GM19324 (cell line): ENCODE measurements around the gene EEA1.

Experiments
- ATAC-seq: cut with Tn5 transposase; IDR thresholded peaks from one replicate; pipeline ENCODE4 v1.9.1; 2021; ENCODE audit warnings: mild to moderate bottlenecking, moderate library complexity; ENCODE audit not compliant: unreplicated experiment, low FRiP score

Gene EEA1

DNA sequence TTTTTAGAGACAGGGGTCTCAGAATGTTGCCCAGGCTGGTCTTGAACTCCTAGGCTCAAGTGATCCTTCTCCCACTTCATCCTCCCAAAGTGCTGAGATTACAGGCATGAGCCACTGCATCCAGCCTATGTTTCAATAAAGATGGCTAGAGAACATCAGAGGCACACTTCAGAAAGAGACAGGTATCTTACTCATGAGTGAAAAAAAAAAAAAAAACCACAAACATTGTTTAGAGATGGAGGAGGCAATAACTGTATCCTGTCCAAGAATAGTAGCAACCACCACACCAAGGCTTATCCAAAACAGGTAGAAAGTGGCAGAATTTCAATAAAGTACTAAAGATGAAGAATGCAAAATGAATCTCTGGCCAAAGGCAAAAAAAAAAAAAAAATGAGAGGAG, 30.3 kb downstream of the EEA1 start:
- ATAC-seq, result no peak

DNA sequence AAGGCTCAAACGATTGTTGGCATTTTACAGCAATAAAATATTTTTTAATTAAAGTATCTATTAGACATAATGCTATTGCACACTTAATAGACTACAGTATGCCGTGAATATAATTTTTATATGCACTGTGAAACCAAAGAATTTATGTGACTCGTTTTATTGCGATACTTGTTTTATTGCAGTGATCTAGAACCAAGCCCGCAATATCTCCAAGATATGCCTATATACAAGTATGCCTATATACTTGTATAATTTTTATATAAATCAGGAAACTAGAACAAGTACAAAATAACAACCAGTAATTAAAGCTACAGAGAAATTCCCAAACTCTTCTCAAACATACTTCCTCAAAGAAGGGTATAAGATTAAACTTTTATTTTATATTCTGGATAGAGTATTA, 31.3 kb downstream of the EEA1 start:
- no peak for ATAC-seq

DNA sequence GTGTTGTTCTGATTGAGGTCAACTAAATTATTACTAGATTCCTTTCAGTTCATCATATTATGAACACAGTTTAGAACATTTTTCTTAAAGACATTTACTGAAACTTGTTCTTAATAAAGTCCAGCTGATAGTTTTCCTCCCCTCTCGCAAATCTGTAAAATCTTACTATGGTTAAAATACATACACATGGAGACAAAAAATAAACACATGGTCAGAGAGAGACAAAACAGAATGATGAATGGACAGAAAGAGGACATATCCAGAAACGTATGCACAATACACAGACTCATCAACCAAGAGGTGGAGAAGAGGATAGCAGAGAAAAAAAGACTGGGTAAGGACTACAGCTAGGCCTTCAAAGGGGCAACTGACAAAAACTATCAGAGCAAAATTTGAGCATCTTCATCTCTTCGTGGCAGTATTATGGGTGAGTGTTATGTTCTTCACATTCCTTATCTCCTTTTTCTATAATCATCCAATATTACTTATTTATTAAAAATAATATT, 38.4 kb downstream of the EEA1 start:
- ATAC-seq, result no peak

DNA sequence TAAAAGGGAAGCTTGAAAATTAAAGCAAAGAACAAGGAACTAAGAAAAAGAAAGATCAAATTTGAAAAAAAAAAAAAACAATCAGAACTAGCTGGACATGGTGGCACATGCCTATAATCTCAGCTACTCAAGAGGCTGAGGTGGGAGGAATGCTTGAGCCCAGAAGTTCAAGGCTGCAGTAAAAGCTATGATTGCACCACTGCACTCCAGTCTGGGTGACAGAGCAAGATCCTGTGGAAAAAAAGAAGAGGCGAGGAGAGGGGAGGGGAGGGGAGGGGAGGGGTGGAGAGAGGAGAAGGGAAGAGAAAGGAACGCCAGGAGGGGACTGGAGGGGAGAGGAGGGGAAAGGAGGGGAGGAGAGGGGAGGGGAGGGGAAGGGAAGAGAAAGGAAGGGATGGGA, 43.0 kb downstream of the EEA1 start:
- ATAC-seq, result no peak

DNA sequence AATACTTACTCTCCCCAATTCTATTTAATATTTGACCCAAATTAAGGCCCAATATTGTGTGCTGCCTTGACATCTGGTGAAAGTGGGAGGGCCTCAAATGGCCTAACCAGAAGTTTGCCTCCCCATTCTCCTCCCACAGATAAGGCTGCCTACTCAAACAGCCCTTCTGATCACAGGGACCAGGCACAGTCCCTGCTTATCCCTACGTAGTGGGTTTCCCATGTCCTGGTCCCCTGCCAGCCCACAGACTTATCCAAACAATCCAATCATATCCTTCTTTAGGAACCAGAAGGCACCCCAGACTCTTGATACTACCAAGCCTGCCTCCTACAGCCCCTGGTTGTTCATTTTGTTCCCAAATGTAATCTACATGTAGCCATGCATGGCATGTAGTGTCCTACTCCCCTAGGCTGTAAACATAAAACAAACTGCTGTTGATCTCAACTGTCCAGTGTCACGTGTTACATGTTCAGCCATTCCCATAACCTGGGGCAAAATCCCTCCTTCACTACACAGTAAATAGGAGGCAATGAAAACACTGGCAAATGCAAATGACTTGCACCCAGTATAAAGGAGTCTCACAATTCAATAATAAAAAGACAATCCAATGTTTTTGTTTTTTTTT, 49.3 kb downstream of the EEA1 start:
- no peak for ATAC-seq

DNA sequence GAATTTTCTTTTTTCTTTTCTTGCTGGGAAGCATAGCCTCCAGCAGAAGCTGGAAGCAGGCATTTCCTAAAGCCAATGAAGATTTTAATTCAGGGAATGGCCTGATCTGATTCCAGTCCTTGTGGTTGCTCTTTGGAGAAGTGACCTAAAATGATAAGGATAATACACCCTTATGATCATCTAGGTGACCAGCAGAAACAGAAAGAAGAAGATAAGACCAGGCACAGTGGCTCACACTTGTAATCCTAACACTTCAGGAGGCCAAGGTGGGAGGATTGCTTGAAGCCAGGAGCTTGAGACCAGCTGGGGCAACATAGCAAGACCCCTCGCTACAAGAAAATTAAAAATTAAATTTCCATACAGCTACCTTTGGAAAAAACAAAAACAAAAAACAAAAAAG, 51.2 kb downstream of the EEA1 start:
- ATAC-seq, result no peak

DNA sequence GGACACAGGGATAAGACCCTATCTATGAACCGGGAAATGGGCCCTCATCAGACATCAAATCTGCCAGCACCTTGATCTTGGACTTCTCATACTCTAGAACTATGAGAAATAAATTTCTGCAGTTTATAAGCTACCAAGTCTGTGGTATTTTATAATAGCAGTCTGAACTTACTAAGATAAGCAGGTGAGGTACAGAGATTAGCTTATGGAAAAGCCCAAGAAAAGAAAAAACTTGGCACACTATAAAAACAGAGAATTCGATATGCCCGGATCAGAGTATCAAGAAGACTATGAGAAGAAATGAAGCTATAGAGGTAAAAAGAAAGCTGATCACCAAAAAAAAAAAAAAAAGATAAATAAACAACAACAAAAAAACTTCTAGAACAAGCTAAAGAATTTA, 52.6 kb downstream of the EEA1 start:
- ATAC-seq, result no peak

DNA sequence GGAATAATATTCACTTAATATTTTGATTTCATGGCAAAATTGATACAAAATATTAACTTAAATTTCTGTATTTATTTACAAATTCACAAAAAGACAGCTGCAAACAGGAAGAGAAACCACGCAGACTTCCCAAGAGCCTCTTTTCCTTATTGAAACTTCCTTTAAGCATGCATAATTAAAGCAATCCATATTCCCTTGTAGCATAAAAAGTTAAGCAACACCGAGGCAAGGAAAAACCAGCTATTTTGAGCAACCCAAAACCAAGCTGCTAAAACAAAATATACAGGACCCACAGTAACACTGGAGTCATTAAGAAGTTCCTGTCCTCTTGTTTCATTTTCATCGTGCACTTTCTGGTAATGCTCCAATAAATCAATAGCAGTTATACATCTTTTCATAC, 58.0 kb downstream of the EEA1 start:
- ATAC-seq, result no peak

DNA sequence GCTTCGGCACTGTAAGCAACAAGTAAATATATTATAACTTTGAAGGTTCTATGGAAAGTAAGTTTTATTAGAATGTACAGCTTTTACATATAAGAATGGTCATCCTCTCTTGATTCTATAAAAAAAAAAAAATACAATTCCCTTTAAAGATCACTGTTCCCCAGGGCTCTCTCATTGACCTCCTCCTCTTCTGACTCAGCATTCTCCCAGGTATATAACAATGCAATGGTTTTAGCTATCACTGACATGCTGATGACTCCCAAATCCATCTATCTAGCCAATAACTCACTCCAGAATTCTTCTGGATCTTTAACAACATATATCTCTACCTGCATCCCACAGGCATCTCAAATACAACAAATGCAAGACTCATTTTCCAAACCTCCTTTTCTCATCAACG, 62.7 kb downstream of the EEA1 start:
- no peak for ATAC-seq

DNA sequence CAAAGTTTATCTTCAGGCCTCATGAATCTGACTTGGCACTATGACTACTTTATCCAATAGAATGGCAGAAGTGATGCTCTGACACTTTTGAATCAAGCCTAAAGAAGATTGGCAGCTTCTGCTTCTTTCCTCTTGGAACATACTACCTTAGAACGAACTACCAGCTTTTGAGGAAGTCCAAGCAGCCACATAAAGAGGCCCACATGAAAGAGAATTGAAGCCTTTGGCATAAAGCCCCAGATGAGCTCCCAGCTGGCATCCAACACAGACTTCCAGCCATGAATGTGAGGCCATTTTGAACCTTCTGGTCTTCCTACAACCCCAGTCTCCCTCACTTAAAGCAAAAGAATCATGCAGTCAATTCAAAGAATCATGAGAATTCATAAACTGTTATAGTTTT, 65.8 kb downstream of the EEA1 start:
- ATAC-seq, result no peak

DNA sequence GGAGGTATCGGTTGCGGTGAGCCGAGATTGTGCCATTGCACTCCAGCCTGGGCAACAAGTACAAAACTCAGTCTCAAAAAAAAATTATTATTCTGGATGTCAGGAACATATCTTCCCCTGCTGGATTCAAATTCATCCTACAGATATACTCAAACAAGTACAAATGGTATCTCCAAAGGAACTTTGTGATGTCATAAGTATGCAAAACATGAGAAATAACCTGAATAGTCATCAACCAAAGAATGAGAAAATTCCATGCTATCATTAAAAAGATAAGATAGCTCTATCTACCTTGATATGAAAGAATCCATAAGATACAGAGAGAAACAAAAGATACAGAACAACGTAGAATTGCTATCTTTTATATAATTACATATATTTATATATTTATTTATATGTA, 67.7 kb downstream of the EEA1 start:
- ATAC-seq, result no peak

DNA sequence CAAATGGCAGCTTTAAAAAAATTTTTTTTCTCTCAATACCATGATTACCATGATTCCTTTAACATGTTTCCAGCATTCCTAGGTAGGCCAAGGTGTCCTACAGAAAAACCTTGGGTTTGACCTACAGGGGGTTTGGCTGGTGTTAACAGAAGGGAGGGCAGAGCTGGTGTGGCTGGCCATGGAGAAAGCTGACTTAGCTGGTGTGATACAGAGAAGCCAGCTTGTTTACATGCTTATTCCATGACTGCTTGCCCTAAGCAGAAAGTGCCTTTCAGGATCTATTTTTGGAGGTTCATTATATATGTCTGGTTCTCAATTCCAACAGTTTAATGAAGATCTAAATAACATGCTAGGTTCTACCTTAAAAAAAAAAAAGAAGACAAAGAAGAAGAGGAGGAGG, 68.6 kb downstream of the EEA1 start:
- no peak for ATAC-seq

DNA sequence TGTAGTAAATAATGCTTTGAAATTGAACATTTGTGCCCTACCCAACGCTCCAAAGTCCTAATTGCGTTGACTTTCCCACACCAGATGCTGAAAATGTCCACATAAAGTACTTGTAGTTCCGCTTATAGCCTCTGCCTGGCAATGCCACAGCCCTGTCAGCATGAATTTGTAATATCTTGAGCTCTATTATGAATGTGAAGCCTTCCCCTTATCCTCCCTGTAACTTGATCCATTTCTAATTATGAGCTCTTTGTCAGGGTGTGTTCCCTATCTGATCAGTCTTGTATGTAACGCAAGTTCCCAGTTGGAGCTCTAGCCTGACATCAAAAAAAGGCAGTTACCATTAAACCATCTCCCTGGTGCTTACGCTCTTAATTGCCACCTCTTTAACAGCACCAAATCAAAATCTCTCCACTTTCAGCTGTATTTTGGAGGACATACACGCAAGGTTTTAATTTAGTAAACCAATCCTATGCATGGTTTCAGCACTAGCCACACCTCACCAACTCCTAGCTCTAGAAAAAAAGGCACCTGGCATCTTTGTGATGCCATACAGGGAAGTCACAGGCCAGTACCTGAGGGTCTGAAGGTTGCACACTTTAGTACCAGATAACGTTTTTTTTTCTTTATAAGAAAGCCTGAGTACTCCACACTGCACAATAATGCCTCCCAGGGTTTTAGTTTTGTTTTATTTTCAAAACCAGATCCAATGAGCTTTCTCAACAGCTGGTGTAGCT, 69.3 kb downstream of the EEA1 start:
- ATAC-seq, result no peak

DNA sequence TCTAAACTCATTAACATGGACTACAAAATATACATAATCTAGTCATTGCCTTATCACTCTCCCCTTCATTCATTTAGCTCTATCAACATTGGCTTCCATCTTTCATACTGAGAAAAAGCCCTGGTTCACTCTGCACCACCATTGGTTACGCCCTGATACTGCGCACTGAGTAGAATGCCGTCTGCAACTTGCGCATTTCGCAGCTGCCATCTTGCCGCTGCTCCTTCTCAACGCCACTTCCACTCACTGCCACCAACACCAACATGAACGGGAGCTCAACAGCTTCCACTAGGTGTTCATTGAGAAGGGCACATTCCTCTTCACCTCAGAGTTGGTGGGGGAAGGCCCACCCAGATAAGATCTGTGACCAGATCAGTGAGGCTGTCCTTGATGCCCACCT, 71.3 kb downstream of the EEA1 start:
- no peak for ATAC-seq

DNA sequence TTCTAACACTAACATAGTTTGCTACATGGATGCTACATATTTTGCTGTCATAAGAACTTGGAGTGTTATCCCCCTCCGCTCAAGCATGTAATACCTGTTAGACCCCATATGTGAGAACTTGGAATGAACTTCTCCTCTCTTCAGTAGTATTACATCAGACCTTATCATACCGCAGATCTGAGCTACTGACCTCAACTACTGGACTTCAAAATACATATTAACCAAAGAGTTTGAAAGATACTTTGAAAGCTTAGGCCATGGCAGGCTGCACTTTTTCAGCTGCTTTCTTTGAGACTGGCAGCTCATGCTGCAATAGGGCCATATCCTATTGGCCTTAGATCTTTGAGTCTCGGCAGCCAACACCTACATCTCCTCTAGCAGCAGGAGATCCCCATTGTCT, 74.8 kb downstream of the EEA1 start:
- no peak for ATAC-seq

DNA sequence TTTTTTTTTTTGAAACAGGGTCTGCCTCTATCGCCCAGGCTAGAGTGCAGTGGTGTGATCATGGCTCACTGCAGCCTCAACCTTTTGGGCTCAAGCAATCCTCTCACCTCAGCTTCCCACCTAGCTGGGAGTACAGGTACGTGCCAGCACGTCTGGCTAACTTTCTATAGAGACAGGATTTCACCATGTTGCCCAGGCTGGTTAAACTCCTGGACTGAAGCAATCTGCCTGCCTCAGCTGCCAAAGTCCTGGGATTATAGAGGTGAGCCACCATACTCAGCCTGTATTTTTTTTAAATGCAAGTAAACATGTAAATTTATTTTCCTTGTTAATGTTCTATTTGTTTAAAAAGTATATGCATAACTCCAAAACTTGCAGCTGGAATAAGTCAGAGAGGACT, 80.4 kb downstream of the EEA1 start:
- no peak for ATAC-seq

DNA sequence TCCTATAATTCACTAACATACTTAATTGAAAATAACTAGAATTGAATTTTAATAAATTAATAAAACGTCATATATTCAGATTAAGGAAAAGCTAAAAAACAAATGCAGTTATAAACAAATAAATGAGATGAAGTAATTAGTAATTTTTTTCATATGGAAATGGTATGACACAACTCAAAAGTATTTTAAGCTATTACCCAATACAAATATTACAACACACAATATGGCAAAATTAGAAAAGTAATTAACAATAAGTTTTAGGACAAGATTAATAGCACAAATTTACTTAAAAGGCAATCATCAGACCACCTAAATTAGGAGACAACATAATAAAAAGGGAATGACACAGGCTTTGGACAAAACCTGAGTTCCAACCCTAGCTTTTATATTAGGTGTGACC, 81.7 kb downstream of the EEA1 start:
- ATAC-seq, result no peak

DNA sequence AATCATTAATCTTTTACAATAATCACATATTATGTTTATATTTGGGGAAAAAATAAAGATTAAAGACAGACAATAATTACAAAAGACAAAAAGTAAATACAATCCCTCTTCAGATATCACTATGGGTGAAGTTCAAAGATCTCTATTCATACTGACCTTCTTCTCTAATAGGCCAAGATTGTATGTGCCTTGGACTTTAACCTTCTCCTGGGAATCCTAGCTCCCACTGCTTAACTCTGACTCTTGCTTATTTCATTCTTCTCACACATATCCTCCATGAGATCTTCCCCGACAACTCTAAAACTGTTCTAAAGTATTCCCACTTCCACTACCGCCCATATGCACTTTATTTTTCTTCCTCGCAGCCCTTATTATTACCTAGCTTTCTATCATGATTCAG, 83.8 kb downstream of the EEA1 start:
- ATAC-seq, result no peak

DNA sequence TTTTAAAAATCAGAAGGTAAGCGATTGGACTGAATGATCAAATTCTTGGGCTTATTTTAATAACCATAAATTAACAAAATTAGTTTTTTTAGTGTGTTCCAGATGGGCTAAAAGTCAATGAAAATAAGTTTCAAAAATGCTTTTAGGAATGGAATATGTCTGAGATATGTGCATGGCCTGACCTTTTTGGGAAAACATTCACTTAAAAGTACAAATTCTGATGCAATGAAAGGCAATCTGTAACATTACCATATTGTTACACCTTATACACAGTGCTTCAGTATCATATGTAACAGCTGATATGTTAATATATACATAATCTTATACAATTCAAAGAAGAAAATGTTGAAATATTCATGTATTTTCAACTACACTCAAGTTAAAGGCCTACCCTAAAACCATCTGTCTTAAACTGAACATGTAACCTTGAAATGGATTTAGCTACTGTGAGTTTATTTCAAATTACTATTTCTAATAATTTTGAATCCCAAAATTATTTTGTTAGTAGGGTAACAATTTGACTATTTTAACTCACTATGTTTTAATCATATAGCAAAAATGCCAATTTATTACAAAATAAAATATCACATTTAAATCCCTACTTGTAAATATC, 84.8 kb downstream of the EEA1 start:
- no peak for ATAC-seq

DNA sequence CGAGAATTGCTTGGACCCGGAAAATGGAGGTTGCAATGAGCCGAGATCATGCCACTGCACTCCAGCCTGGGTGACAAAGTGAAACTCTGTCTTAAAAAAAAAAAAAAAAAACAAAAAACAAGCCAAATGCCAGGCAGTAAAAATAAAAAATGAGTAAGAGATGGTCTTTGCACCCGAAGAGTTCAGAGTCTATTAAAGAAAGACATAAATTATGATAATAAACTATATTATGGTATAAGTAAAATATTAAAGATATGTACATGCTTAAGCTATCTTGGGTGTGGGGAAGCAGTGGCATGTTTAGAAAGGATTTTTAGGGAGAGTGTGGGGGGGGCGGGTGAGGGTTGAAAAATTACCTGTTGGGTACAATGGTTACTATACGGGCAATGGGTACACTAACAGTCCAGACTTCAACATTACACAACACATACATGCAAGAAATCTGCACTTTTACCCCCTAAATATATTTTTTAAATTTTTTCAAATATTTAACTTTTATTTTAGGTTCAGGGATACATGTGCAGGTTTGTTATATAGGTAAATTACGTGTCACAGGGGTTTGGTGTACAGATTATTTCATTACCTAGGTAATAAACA, 99.3 kb downstream of the EEA1 start:
- no peak for ATAC-seq

DNA sequence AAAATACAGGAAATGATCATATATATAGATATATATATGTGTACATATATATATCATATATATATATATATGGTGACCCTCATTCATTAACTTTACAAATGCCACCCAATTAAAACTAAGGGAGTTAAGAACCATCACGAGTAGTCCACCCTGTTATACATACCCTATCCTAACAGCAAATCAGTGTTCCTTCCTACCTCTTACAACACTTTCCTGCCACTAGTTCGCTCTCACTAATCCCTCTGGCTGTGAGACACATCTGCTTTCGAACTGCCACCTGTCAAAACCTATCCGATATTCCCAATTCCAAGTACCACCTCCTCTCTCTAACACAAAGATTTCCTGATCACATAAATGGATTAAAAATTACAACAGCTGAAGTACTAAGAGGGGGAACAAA, 100.5 kb downstream of the EEA1 start:
- ATAC-seq, result no peak
